Uterus (tissue), 4 donors: Measurements from ENCODE around the gene PLEKHA1. TPM values are rescaled to one million over a fixed set of nuclear protein-coding genes. Genes with fewer than 3 reads are reported as not detected.

Experiments
- DNase-seq, 2 donors: peaks; one replicate each; pipeline ENCODE4 v3.0.0-alpha.2; 2019 to 2020
- H3K27ac ChIP-seq, 2 donors: fragments of 200-600 bp; sonication (generic); 1 replicate in 1 of 2; 2 replicates in 1 of 2; pipeline ENCODE4 v1.5.1; 2016 to 2018
- H3K27me3 ChIP-seq, 2 donors: fragments of 200-600 bp; sonication (generic); one replicate each; pipeline ENCODE4 v1.5.1; 2018 to 2019; ENCODE audit warnings: control low read depth in 1 of 2
- H3K36me3 ChIP-seq, 2 donors: fragments of 200-600 bp; sonication (generic); one replicate each; pipeline ENCODE4 v1.5.1; 2019; ENCODE audit warnings: control low read depth in 1 of 2
- H3K4me1 ChIP-seq, 2 donors: fragments of 200-600 bp; sonication (generic); one replicate each; pipeline ENCODE4 v1.5.1; 2018 to 2019; ENCODE audit warnings: control low read depth in 1 of 2
- H3K4me3 ChIP-seq, 2 donors: fragments of 200-600 bp; sonication (generic); 1 replicate in 1 of 2; 2 replicates in 1 of 2; pipeline ENCODE4 v1.5.1; 2018 to 2019; ENCODE audit warnings: mild to moderate bottlenecking in 1 of 2
- H3K9me3 ChIP-seq, 2 donors: fragments of 200-600 bp; sonication (generic); one replicate each; pipeline ENCODE4 v1.5.1; 2019; ENCODE audit warnings: control low read depth in 1 of 2
- CTCF ChIP-seq, 4 experiments: fragments of 200-600 bp in 2 of 4; fragments of 450-650 bp in 2 of 4; sonication (generic) in 2 of 4; IDR thresholded peaks; one replicate each; pipeline ENCODE4 v1.5.1; 2016 to 2019; ENCODE audit warnings: antibody characterized with exemption in 4 of 4, mild to moderate bottlenecking in 2 of 4, moderate library complexity in 1 of 4
- POLR2A ChIP-seq, 2 donors: fragments of 450-650 bp; IDR thresholded peaks; one replicate each; pipeline ENCODE4 v1.6.1; 2016; ENCODE audit warnings: antibody characterized with exemption in 2 of 2, mild to moderate bottlenecking in 1 of 2, moderate library complexity in 1 of 2
- intact Hi-C: fragments of 100-400 bp; cut with DNase I; formaldehyde crosslinking; loops from one replicate; pipeline ENCODE4 v1.15.1; 2023; ENCODE audit warnings: low total_unique reads
- total RNA-seq, 4 donors: library from RNA; depleted of rRNA in 3 of 4; stranded (reverse); fragments of >200 nt in 3 of 4; gene quantifications; one replicate each; pipeline versions ENCODE4 v1.1.0 to v1.2.4, GENCODE V29; 2014 to 2023
- donor health status: DM: yes; HTN: yes; CAD: no.

PLEKHA1 gene
- total RNA-seq, 4 donors from 2014 or later, result 9.2 to 54.1 (median 29.0) TPM

- Histone ChIP-seq H3K27me3 (no peaks in the 10 kb centered on the region), H3K27ac (no peak overlapping the region), H3K36me3 (no peaks in the 10 kb centered on the region), H3K4me1 (no peaks in the 10 kb centered on the region), H3K9me3 (no peaks in the 10 kb centered on the region), H3K4me3 (no peak overlapping the region)
- TF ChIP-seq POLR2A (IDR thresholded peaks at IDR 0.05), result no peak
- TF ChIP-seq CTCF (IDR thresholded peaks at IDR 0.05), result no peak
- DNase-seq, result no peak
- intact Hi-C loops, result no loop called here
Observed at GRCh38 chr10:122350893-122351292, 23.6 kb upstream of the PLEKHA1 start.

DNA sequence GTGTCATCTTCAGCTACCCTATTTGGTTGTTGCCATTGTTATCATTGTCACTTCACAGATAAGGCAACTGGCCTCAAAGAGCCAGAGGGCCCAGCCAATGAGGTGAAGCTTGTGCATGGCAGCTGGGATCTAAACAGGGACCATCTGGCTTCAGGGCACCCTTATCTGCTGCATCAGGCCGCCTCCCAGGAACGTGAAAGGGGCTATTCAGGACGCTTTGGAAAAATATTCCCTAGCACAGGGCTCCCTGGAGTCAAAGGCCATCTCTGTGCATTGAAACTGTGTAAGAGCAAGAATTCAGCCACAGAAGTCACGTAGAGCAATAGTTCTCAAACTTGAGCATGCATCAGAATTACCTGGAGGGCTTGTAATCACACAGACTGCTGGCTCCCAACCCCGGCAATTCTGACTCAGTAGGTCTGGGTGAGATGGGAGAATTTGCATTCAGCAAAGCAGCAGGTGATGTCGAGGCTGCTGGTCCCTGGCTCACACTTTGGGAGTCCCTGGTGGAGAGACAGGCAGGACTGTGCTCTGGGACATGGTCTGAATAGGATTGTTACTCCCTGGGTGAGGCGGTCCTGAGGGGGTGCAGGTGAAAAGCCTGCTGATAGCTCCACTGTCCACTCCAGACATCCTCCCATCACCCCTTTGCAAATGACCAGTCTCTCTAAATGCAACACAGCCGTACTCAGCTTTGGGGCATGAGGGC is 21.5 kb upstream of the PLEKHA1 start:
- no peaks in the 10 kb centered on the region for H3K36me3 ChIP-seq
- intact Hi-C loops, result no loop called here
- DNase-seq, result no peak
- no peaks in the 10 kb centered on the region for H3K27me3 ChIP-seq
- H3K9me3 ChIP-seq, result no peaks in the 10 kb centered on the region
- no peak overlapping the region for H3K27ac ChIP-seq
- TF ChIP-seq CTCF (IDR thresholded peaks at IDR 0.05), result no peak
- H3K4me1 ChIP-seq, result no peaks in the 10 kb centered on the region
- H3K4me3 ChIP-seq, result no peak overlapping the region

DNA sequence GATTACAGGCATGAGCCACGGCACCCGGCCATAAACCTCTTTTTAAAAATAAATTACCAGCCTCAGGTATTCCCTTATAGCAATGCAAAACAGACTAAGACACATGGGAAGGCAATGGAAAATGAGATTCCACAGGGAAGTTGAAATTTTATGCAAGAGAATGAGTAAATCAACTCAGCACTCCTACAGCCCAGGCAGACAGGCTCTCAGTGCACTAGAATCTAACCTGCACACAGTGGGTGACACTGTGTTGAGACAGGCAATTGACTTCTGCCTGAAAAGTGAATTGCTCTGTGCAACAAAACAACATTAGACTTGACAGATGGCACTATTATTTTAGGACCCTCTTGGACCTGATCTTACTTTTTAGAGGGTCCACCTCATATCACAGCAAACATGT is 20.1 kb upstream of the PLEKHA1 start:
- H3K27ac ChIP-seq, result no peak overlapping the region
- no peaks in the 10 kb centered on the region for H3K27me3 ChIP-seq
- H3K9me3 ChIP-seq, result peaks cover 0 to 2% of the 10 kb centered on the region in 2 donors
- no peaks in the 10 kb centered on the region for H3K36me3 ChIP-seq
- DNase-seq, result no peak
- TF ChIP-seq CTCF (IDR thresholded peaks at IDR 0.05), result no peak
- TF ChIP-seq POLR2A (IDR thresholded peaks at IDR 0.05), result no peak
- no peak overlapping the region for H3K4me3 ChIP-seq
- intact Hi-C loops, result no loop called here
- no peaks in the 10 kb centered on the region for H3K4me1 ChIP-seq

- Histone ChIP-seq H3K27me3 (no peaks in the 10 kb centered on the region), H3K36me3 (no peaks in the 10 kb centered on the region), H3K4me1 (no peaks in the 10 kb centered on the region), H3K27ac (no peak overlapping the region), H3K4me3 (no peak overlapping the region), H3K9me3 (peaks cover 0 to 6% of the 10 kb centered on the region in 2 donors)
- TF ChIP-seq POLR2A (IDR thresholded peaks at IDR 0.05), result no peak
- TF ChIP-seq CTCF (IDR thresholded peaks at IDR 0.05), result no peak
- intact Hi-C loops, result no loop called here
- no peak for DNase-seq
Observed at GRCh38 chr10:122357685-122358084, 16.8 kb upstream of the PLEKHA1 start.

- no peaks in the 10 kb centered on the region for H3K4me1 ChIP-seq
- no peak for DNase-seq
- H3K9me3 ChIP-seq, result peaks cover 0 to 6% of the 10 kb centered on the region in 2 donors
- no peak for TF ChIP-seq POLR2A (IDR thresholded peaks at IDR 0.05)
- no peak for TF ChIP-seq CTCF (IDR thresholded peaks at IDR 0.05)
- no peak overlapping the region for H3K4me3 ChIP-seq
- no peaks in the 10 kb centered on the region for H3K36me3 ChIP-seq
- intact Hi-C loops, result no loop called here
- H3K27ac ChIP-seq, result no peak overlapping the region
- H3K27me3 ChIP-seq, result no peaks in the 10 kb centered on the region
Observed at GRCh38 chr10:122359621-122360020, 14.9 kb upstream of the PLEKHA1 start.
